Gastroesophageal sphincter (tissue), 4 donors: ENCODE results near the gene AP2S1. TPM values are rescaled to one million over a fixed set of nuclear protein-coding genes. Genes with fewer than 3 reads are reported as not detected.
"Not testable (repeated sequence)": the region's sequence is repeated elsewhere in the genome, so short reads cannot be mapped to it uniquely, and the experiment has no call there.

Experiments
- ATAC-seq: fragments of 150-250 bp; one replicate; pipeline ENCODE4 v1.9.1; 2016; ENCODE audit warnings: mild to moderate bottlenecking, moderate library complexity
- H3K27ac ChIP-seq, 4 donors: fragments of 200-600 bp; sonication (generic) in 3 of 4; 1 replicate in 3 of 4; 2 replicates in 1 of 4; pipeline ENCODE4 v1.5.1; 2016 to 2019
- H3K27me3 ChIP-seq: fragments of 200-600 bp; sonication (generic); one replicate; pipeline ENCODE4 v1.5.1; 2019
- H3K36me3 ChIP-seq, 2 donors: fragments of 200-600 bp; sonication (generic); one replicate each; pipeline ENCODE4 v1.5.1; 2019; ENCODE audit warnings: control low read depth in 1 of 2
- H3K4me1 ChIP-seq, 3 donors: fragments of 200-600 bp; sonication (generic); 1 replicate in 2 of 3; 2 replicates in 1 of 3; pipeline ENCODE4 v1.5.1; 2016 to 2019; ENCODE audit warnings: control low read depth in 2 of 3
- H3K4me3 ChIP-seq, 2 donors: fragments of 200-600 bp; sonication (generic); one replicate each; pipeline ENCODE4 v1.5.1; 2019; ENCODE audit warnings: mild to moderate bottlenecking in 1 of 2, moderate library complexity in 1 of 2
- H3K9me3 ChIP-seq, 3 donors: fragments of 200-600 bp; sonication (generic); one replicate each; pipeline ENCODE4 v1.5.1; 2017 to 2019; ENCODE audit warnings: control low read depth in 2 of 3
- CTCF ChIP-seq, 4 experiments: fragments of 200-600 bp in 2 of 4; fragments of 450-650 bp in 2 of 4; sonication (generic) in 1 of 4; IDR thresholded peaks; one replicate each; pipeline ENCODE4 v1.5.1; 2017 to 2019; ENCODE audit warnings: antibody characterized with exemption in 4 of 4, mild to moderate bottlenecking in 2 of 4, moderate library complexity in 2 of 4
- EP300 ChIP-seq: sonication (generic); formaldehyde crosslinking; IDR thresholded peaks from one replicate; pipeline ENCODE4 v1.6.1; 2017; ENCODE audit warnings: antibody characterized with exemption, mild to moderate bottlenecking
- POLR2A ChIP-seq, 2 donors: fragments of 450-650 bp; IDR thresholded peaks; one replicate each; pipeline ENCODE4 v1.6.1; 2017; ENCODE audit warnings: antibody characterized with exemption in 2 of 2, mild to moderate bottlenecking in 2 of 2, moderate library complexity in 1 of 2
- POLR2AphosphoS5 ChIP-seq: sonication (generic); formaldehyde crosslinking; IDR thresholded peaks from one replicate; pipeline ENCODE4 v1.6.1; 2017; ENCODE audit warnings: antibody characterized with exemption
- WGBS, 2 donors: methylation state at CpG; one replicate each; pipeline ENCODE4 v1.1.5; 2018; ENCODE audit warnings: low coverage in 1 of 2; 5-methylcytosine and 5-hydroxymethylcytosine counted together
- total RNA-seq, 4 donors: library from RNA; depleted of rRNA; stranded (reverse); fragments of >200 nt; gene quantifications; one replicate each; pipeline ENCODE4 v1.1.0, GENCODE V29; 2016

The AP2S1 gene
- total RNA-seq, 4 donors from 2014 or later, result 40.6 to 76.2 (median 66.5) TPM

- H3K4me3 ChIP-seq, result no peak overlapping the region
- H3K27me3 ChIP-seq, result no peaks in the 10 kb centered on the region
- H3K4me1 ChIP-seq, result no peaks in the 10 kb centered on the region
- H3K9me3 ChIP-seq, result no peaks in the 10 kb centered on the region
- no peak for TF ChIP-seq CTCF (IDR thresholded peaks at IDR 0.05)
- TF ChIP-seq POLR2AphosphoS5, result no peak
- no peak for TF ChIP-seq EP300
- TF ChIP-seq POLR2A (IDR thresholded peaks at IDR 0.05), result no peak
- WGBS, 2 donors, result 70 to 95% methylated on average over 10 to 11 of the region's 21 CpGs
- H3K36me3 ChIP-seq, result no peaks in the 10 kb centered on the region
- H3K27ac ChIP-seq, result no peak overlapping the region
- ATAC-seq, result no peak
Measured at GRCh38 chr19:46824890-46825730, 25.5 kb downstream of the AP2S1 start.

DNA sequence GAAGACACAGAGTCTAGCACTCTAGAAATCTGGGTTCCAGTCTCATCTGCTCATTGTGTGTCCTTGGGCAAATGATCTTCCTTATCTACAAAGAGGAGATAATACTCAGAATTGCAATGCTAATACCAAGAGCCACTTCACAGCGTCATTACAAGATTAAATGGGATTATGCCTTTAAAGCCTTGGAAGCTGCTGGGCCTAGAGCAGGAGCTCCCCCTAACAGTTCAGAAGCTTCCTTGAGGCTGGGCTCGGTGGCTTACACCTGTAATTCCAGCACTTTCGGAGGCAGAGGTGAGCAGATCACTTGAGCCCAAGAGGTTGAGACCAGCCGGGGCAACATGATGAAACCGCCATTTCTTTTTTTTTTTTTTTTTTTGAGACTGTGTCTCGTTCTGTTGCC lies 27.6 kb downstream of the AP2S1 start:
- Histone ChIP-seq H3K27ac (no peak overlapping the region), H3K27me3 (no peaks in the 10 kb centered on the region), H3K4me1 (no peaks in the 10 kb centered on the region), H3K36me3 (no peaks in the 10 kb centered on the region), H3K4me3 (no peak overlapping the region), H3K9me3 (no peaks in the 10 kb centered on the region)
- ATAC-seq, result no peak
- WGBS, 2 donors, result 78 to 95% methylated on average over 1 to 6 of the region's 6 CpGs
- TF ChIP-seq CTCF (IDR thresholded peaks at IDR 0.05), result no peak
- TF ChIP-seq POLR2AphosphoS5, result no peak
- no peak for TF ChIP-seq POLR2A (IDR thresholded peaks at IDR 0.05)
- TF ChIP-seq EP300, result no peak

DNA sequence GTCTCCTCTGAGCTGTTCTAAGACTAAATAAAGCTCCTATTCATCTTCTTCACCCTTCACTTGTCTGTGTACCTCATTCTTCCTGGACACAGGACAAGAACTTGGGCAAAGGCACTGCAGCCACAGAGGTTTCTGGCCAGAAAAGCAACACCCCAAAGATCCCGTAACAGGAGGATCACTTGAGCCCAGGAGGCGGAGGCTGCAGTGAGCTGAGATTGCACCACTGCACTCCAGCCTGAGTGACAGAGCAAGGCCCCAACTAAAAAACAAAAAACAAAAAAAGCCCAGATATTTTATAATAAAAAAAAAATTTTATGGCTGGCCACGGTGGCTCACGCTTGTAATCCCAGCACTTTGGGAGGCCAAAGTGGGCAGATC lies 28.2 kb downstream of the AP2S1 start:
- 90 to 94% methylated on average over 2 to 3 of the region's 4 CpGs for WGBS, 2 donors
- not testable (repeated sequence) for H3K4me3 ChIP-seq, H3K4me1 ChIP-seq, H3K27ac ChIP-seq, ATAC-seq, H3K27me3 ChIP-seq, H3K36me3 ChIP-seq, H3K9me3 ChIP-seq

- H3K4me3 ChIP-seq, result no peak overlapping the region
- TF ChIP-seq EP300 (no peak), POLR2A (IDR thresholded peaks at IDR 0.05) (no peak), CTCF (IDR thresholded peaks at IDR 0.05) (no peak), POLR2AphosphoS5 (no peak)
- no peaks in the 10 kb centered on the region for H3K27me3 ChIP-seq
- H3K4me1 ChIP-seq, result no peaks in the 10 kb centered on the region
- H3K9me3 ChIP-seq, result no peaks in the 10 kb centered on the region
- no CpG with 5 or more reads among the region's 18 CpGs for WGBS, 2 donors
- H3K36me3 ChIP-seq, result no peaks in the 10 kb centered on the region
- no peak overlapping the region for H3K27ac ChIP-seq
- ATAC-seq, result no peak
Measured at GRCh38 chr19:46821512-46822409, 28.9 kb downstream of the AP2S1 start.

DNA sequence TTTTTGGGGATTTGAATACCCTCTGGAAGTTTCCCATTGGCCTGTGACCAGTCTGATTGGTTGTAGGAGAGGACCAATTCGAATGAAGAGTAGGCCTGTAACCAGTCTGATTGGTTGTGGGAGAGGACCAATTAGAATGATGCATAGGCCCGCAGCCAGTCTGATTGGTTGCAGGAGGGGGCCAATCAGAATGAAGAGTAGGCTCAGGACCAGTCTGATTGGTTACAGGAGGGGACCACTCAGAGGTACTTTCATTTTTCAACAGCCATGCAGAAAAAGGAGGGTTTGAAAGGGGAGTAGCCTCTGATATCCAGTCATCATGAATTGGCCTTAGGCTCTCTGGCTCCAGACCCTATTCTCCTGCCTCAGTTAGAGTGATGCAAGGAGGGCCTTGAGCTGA lies 31.8 kb downstream of the AP2S1 start:
- WGBS, 2 donors, result 78 to 93% methylated on average over 2 of the region's 2 CpGs
- Histone ChIP-seq H3K4me3 (no peak overlapping the region), H3K27ac (no peak overlapping the region), H3K36me3 (no peaks in the 10 kb centered on the region), H3K27me3 (no peaks in the 10 kb centered on the region), H3K4me1 (peaks cover 0 to 9% (median 0%) of the 10 kb centered on the region in 3 donors), H3K9me3 (no peaks in the 10 kb centered on the region)
- TF ChIP-seq POLR2A (IDR thresholded peaks at IDR 0.05), result no peak
- no peak for TF ChIP-seq CTCF (IDR thresholded peaks at IDR 0.05)
- TF ChIP-seq EP300, result no peak
- no peak for TF ChIP-seq POLR2AphosphoS5
- ATAC-seq, result no peak
